Keratinocyte (primary cell): ENCODE data around the gene DDX42. TPM values are rescaled to one million over a fixed set of nuclear protein-coding genes. Genes with fewer than 3 reads are reported as not detected.
"Not testable (repeated sequence)": the region's sequence is repeated elsewhere in the genome, so short reads cannot be mapped to it uniquely, and the experiment has no call there.

Experiments used
- DNase-seq: peaks from one replicate; pipeline ENCODE4 v3.0.0-alpha.2; 2011; ENCODE audit warnings: low read depth, missing footprints, low spot score
- FAIRE-seq: peaks from 2 replicates; lab custom pipeline; 2011; peaks lifted over from hg19 to GRCh38; lab: Jason Lieb, UNC
- H2AFZ ChIP-seq: 2 replicates; pipeline ENCODE4 v1.6.0; 2012; ENCODE audit warnings: low read length, control low read depth, inconsistent platforms; ENCODE audit not compliant: control insufficient read depth
- H3K27ac ChIP-seq: 2 replicates; pipeline ENCODE4 v1.5.1; 2011; ENCODE audit warnings: low read length; ENCODE audit not compliant: control insufficient read depth, insufficient read depth
- H3K27me3 ChIP-seq: 3 replicates; pipeline ENCODE4 v1.6.0; 2011; ENCODE audit warnings: low read length; ENCODE audit not compliant: control insufficient read depth, insufficient read depth; ENCODE audit errors: extremely low read depth
- H3K36me3 ChIP-seq, 2 experiments: 2 replicates in 1 of 2; 3 replicates in 1 of 2; pipeline ENCODE4 v1.5.1; 2011; ENCODE audit warnings: low read length in 2 of 2, mild to moderate bottlenecking in 1 of 2; ENCODE audit not compliant: control insufficient read depth in 2 of 2, insufficient read depth in 2 of 2; ENCODE audit errors: extremely low read depth in 1 of 2
- H3K4me1 ChIP-seq: 3 replicates; pipeline ENCODE4 v1.5.1; 2011; ENCODE audit warnings: low read length; ENCODE audit not compliant: control insufficient read depth, insufficient read depth; ENCODE audit errors: extremely low read depth
- H3K4me2 ChIP-seq: 3 replicates; pipeline ENCODE4 v1.6.0; 2011; ENCODE audit warnings: low read depth, low read length; ENCODE audit not compliant: control insufficient read depth, insufficient read depth; ENCODE audit errors: extremely low read depth
- H3K4me3 ChIP-seq, 3 experiments: fragments of 200-600 bp in 1 of 3; sonication (generic) in 1 of 3; 2 replicates in 2 of 3; 3 replicates in 1 of 3; pipeline ENCODE4 v1.5.1; 2011 to 2016; ENCODE audit warnings: low read length in 3 of 3, mild to moderate bottlenecking in 3 of 3, control low read depth in 2 of 3, inconsistent platforms in 1 of 3, low read depth in 1 of 3, mixed read lengths in 1 of 3, mixed run types in 1 of 3, moderate library complexity in 1 of 3; ENCODE audit not compliant: control insufficient read depth in 2 of 3, insufficient read depth in 2 of 3; ENCODE audit errors: extremely low read depth in 1 of 3
- H3K79me2 ChIP-seq: 2 replicates; pipeline ENCODE4 v1.6.0; 2012; ENCODE audit warnings: low read length; ENCODE audit not compliant: control insufficient read depth, insufficient read depth
- H3K9ac ChIP-seq: 3 replicates; pipeline ENCODE4 v1.6.0; 2011; ENCODE audit warnings: low read length; ENCODE audit not compliant: control insufficient read depth, insufficient read depth; ENCODE audit errors: extremely low read depth
- H3K9me1 ChIP-seq: 3 replicates; pipeline ENCODE4 v1.6.0; 2011; ENCODE audit warnings: low read length; ENCODE audit not compliant: control insufficient read depth, insufficient read depth; ENCODE audit errors: extremely low read depth
- H3K9me3 ChIP-seq: 2 replicates; pipeline ENCODE4 v1.5.1; 2012; ENCODE audit warnings: low read depth, low read length; ENCODE audit not compliant: control insufficient read depth
- H4K20me1 ChIP-seq: 3 replicates; pipeline ENCODE4 v1.6.0; 2011; ENCODE audit warnings: low read length; ENCODE audit not compliant: control insufficient read depth, insufficient read depth; ENCODE audit errors: extremely low read depth
- EZH2 ChIP-seq: IDR thresholded peaks from one replicate; pipeline ENCODE4 v1.6.1; 2012; ENCODE audit warnings: inconsistent platforms, mild to moderate bottlenecking, low read length, moderate library complexity
- dilution Hi-C: fragments of 300-500 bp; cut with MboI; formaldehyde crosslinking; loops from one replicate; pipeline ENCODE4 v1.7.0; 2020; ENCODE audit warnings: low sequenced_read_pairs; ENCODE audit not compliant: extremely low pct_ligation_motif_present
- polyA plus RNA-seq, 5 experiments: library from polyadenylated mRNA; depleted of rRNA in 3 of 5; stranded (reverse) in 3 of 5; stranded (forward) in 1 of 5; unstranded in 1 of 5; fragments of >200 nt; gene quantifications; 1 replicate in 1 of 5; 2 replicates in 3 of 5; 3 replicates in 1 of 5; pipeline versions ENCODE4 v1.2.1 to v1.2.3, GENCODE V29; 2011 to 2012; ENCODE audit warnings: missing spikeins in 2 of 5, low read depth in 1 of 5, low replicate concordance in 1 of 5
- TF ChIP-seq, protein P1 (sequence below), 3 experiments: IDR thresholded peaks in 1 of 3; conservative IDR thresholded peaks in 1 of 3; optimal IDR thresholded peaks in 1 of 3; 2 replicates in 2 of 3; 3 replicates in 1 of 3; pipeline versions ENCODE3 to v1.5.1; 2011; ENCODE audit warnings: low read length in 3 of 3, mild to moderate bottlenecking in 3 of 3, moderate library complexity in 2 of 3, control low read depth in 1 of 3, inconsistent platforms in 1 of 3; ENCODE audit not compliant: insufficient read depth in 2 of 3; ENCODE audit errors: extremely low read depth in 1 of 3

The DDX42 gene
- polyA plus RNA-seq, 1 donor (not counting 4 experiments of a cell fraction or from before 2014, with no cell fraction given) = 116 TPM

DNA sequence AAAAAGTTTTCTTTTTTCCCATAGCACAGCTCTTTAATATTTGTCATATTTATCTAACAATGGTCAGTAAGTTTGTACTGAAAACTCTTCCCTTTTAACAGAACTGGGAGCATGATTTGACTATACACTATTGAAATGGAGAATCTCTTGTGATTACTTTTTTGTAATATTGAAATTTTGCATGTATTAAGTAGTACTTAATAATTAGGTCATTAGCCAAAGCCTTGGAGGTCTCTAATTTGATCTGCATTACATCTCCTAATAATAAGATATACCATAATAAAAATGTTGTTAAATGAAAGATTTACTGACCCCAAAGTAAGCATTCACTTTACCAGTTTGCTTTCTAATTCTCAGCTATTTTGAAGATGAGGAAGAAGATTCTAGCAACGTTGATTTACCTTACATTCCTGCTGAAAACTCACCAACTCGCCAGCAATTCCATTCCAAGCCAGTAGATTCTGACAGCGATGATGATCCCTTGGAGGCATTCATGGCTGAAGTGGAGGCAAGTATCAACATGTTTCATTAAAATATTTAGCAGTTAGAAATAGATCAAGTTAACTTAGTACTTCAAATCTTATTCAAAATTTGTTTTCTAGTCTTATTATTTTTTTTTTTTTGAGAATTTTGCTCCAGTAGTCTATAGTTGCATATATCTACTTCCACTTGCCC, 18.2 kb downstream of the DDX42 start:
- Histone ChIP-seq H4K20me1 (no peaks in the 10 kb centered on the region), H3K27ac (peak overlapping the region; percentile 26), H3K9me1 (no peaks in the 10 kb centered on the region), H3K4me2 (peak overlapping the region; percentile 59), H3K79me2 (peaks cover 73% of the 10 kb centered on the region), H3K36me3 (peaks cover 16 to 44% of the 10 kb centered on the region in 2 experiments), H3K4me1 (peaks cover 17% of the 10 kb centered on the region), H3K27me3 (no peaks in the 10 kb centered on the region), H3K9me3 (no peaks in the 10 kb centered on the region), H2AFZ (no peak overlapping the region), H3K4me3 (peak overlapping the region in 1 of 3 experiments; percentile 15), H3K9ac (no peak overlapping the region)
- FAIRE-seq (peak; percentile 41), DNase-seq (no peak)
- TF ChIP-seq, protein P1, sequence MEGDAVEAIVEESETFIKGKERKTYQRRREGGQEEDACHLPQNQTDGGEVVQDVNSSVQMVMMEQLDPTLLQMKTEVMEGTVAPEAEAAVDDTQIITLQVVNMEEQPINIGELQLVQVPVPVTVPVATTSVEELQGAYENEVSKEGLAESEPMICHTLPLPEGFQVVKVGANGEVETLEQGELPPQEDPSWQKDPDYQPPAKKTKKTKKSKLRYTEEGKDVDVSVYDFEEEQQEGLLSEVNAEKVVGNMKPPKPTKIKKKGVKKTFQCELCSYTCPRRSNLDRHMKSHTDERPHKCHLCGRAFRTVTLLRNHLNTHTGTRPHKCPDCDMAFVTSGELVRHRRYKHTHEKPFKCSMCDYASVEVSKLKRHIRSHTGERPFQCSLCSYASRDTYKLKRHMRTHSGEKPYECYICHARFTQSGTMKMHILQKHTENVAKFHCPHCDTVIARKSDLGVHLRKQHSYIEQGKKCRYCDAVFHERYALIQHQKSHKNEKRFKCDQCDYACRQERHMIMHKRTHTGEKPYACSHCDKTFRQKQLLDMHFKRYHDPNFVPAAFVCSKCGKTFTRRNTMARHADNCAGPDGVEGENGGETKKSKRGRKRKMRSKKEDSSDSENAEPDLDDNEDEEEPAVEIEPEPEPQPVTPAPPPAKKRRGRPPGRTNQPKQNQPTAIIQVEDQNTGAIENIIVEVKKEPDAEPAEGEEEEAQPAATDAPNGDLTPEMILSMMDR (optimal IDR thresholded peaks at IDR 0.05 in 1 of 3, IDR thresholded peaks at IDR 0.05 in 1 of 3, conservative IDR thresholded peaks at IDR 0.05 in 1 of 3; ENCODE audit: extremely low read depth in 1 of 3, insufficient read depth in 2 of 3, low read length in 3 of 3) = peak in 1 of 3 experiments; percentile 8
- no peak for TF ChIP-seq EZH2
- dilution Hi-C loops = no loop called here

DNA sequence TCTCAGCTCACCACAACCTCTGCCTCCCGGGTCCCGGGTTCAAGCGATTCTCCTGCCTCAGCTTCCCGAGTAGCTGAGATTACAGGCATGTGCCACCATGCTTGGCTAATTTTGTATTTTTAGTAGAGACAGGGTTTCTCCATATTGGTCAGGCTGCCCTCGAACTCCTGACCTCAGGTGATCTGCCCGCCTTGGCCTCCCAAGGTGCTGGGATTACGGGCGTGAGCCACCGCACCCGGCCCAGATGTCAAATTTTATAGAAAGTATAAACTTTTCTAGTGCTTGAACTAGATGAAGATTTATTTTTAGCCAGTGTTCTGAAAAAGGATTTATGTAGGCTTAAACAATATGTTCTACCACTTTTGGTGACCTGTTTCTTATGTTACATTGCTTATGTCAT, 22.4 kb downstream of the DDX42 start:
- H3K9me3 ChIP-seq, H3K4me2 ChIP-seq, DNase-seq, dilution Hi-C loops, H3K27ac ChIP-seq, H3K9ac ChIP-seq, FAIRE-seq, H4K20me1 ChIP-seq, H2AFZ ChIP-seq, H3K27me3 ChIP-seq, H3K4me3 ChIP-seq, H3K9me1 ChIP-seq: not testable (repeated sequence)
- Histone ChIP-seq H3K4me1 (peaks cover 15% of the 10 kb centered on the region), H3K36me3 (peaks cover 29 to 62% of the 10 kb centered on the region in 2 experiments), H3K79me2 (peaks cover 50% of the 10 kb centered on the region)
